Activated T-cell treated with anti-CD3 and anti-CD28 coated beads, Interleukin-2, amount 50 U/mL, for 1 hour (primary cell): ENCODE results near the gene BCL6.
A peak's percentile ranks its signal among the peaks of the same experiment; 100 is the strongest.

ENCODE experiments used
- DNase-seq: peaks from one replicate; pipeline ENCODE4 v3.0.0-alpha.2; 2020

Gene BCL6

GRCh38 chr3:187738331-187739093 lies 6.8 kb downstream of the BCL6 start:
- DNase-seq = peak; percentile 64

DNA sequence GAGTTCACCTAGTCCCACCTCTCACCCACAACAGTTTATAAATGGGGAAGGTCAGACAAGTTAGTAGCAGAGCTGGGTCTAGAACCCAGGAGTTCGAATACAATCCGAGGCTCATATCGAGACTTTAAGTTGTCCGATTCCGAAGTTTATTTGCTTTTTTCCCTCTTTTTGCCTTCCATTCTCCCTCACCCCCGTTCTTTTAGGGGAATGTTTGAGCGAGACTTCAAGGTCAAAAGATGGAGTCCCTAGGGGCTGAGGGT lies 7.3 kb downstream of the BCL6 start:
- DNase-seq = no peak

DNA sequence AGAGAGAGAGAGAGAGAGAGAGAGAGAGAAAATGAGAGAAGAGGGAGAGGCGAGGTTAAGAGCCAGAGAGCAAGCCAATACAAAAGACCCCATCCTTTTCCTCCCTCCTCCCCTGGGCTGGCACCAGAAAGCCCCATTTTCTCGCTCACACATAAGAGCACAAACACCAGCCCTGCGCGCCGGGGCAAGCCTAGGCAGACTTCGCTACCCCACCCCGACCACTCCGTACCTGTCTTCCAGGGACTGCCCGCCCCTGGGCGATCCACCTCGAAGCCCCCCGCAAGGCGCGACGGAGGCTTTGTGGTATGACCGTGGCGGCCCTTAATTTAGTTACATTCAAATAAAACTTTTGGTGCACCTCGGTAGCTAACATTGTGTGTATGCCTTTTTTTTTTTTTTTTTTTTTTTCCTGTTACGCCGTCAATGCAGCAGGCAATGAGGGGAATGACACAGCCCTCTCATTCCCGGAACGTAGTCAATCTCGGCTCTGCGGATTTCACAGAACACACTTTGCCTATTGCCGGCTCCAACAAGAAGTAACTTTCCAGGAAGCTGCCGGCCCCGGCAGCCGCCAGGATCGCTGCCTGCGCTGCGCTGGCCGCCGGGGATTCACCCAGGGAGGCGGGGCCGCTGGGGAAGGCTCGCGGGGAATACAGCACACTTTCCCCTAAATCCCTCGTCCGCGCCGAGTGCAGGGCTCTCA lies 7.7 kb downstream of the BCL6 start:
- peak; percentile 67 for DNase-seq

DNA sequence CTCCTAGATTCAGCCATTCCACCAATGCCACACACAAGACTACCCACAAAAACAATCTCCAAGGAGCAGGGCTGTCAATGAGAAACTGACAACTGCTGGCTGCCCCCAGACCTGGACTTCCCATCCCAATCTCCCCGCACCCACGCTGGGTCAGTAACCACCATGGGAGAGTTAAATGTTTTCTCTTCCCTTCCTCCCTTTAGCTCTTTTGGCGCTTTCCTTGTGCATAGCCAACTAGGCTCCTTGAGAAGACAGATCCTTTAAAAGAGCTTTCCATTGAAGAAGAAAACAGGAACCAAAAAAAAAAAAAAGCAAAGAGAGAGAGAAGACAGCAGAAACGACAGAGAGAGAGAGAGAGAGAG lies 8.3 kb downstream of the BCL6 start:
- no peak for DNase-seq

DNA sequence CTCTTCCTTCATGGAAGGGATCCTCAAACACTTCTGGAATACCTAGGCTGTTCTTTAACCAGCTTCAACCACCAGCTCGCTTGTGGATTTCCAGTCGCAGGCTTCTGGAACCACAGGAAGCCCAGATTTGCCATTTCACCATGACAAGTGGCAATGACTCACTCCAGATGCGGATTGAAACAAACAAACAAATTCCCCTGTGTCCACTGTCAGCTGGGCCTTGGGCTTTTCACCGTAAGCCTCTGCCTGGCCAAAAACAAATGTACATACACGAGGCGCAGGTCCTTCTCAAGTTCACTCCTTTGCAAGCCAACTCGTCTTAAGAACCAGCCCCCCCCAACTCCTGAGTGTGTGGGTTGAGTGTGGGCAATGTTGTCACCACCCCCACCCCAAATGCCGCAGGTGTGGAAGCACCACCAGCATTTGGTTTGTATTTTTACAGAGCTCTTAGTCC lies 8.8 kb downstream of the BCL6 start:
- DNase-seq = no peak

DNA sequence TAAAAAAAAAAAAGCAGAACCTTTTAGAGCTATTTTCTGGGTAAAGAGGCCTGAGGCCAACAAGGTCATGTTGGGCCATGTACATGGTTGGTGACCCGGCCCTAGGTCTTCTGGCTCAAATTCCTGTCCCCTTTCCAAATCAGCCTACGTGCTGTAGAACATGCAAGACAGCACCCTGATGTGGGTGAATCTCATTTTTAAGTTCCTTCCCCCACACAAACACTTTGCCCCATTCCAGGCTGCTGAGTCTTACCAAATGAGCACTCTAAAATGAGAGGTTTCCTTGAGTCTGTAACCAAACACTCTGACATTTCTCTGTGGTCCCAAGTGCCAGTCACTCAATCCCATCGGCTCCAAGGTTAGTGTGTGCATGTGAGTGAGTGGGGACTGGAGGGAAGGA lies 9.4 kb downstream of the BCL6 start:
- no peak for DNase-seq

DNA sequence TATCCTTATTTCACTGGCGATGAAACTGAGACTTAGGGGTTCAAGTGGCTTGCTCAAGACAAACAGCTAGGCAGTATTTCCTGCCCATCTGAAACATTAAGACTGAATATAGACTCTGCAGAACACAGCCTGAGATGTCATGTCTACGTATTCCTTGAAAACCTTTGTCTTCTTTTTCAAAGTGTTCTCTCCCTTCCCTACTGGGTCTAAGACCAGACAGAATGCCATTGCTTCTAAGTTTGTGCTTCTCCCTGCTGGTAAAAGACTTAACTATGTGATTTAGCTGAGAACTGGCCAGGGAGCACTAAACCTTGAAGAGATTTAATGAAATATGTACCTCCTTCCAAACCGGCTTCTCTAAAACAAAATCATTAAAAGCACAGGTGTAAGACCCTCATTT lies 9.9 kb downstream of the BCL6 start:
- no peak for DNase-seq

DNA sequence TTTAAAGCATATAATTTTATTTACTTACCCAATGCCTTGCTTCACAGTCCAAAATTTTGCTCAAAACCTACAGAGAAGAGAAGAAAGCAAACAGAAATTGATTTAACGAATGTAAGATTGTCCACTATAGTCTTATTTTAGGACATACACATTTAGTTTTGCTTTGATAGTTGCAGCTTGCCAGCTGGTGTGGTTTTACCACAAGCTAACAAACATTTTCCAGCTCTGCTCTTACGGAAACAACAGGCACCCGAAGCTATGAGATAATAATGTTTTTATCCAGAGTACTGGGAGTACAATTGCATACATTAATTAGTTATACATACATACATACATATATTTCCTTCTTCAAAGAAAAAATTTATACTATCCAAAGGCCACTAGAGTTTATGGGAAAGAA lies 10.4 kb downstream of the BCL6 start:
- no peak for DNase-seq

DNA sequence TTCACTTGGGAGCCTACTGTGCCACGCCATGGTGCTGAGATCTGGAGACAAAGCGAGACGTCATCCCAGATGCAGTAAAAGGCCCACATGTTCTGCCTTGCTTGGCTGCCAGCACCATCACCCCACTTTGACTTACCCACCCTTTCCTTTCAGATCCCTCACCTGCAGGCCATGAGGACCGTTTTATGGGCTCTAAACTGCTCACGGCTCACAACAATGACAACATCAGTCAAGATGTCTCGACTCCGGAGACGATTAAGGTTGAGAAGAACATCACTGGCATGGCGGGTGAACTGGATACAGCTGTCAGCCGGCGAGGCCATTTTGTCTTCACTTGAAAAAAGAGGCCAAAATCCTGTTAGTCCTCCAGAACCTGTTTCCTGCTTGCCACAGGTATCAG lies 11.9 kb downstream of the BCL6 start:
- no peak for DNase-seq

GRCh38 chr3:187729598-187729997 lies 15.7 kb downstream of the BCL6 start:
- no peak for DNase-seq

DNA sequence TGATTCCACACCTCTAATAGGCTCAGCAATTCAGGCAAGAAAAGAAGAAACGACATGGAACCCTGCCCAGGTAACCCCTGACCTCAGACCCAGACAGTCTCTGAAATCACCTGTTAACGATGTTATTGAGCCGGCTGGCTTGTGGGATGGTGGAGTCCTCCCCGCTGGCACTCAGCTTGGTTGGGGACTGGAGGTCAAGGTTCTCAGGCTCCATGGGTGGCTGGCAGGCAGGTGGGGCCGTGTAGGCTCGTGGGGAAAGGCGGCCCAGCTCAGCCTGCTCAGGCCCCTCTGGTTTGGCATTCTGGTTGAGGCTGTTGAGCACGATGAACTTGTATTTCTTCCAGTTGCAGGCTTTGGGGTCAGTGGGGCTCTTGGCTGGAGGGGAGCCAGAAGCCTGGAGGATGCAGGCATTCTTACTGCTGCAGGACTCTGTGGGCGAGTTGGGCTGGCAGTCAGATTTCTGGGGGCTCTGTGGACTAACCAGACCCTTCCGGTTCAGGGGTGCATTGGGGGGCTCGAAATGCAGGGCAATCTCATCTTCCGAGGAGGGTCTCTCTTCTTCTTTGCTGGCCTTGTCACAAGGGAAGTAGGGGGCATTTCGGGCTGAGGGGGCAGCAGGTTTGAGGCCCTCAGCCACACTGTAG lies 16.2 kb downstream of the BCL6 start:
- no peak for DNase-seq

DNA sequence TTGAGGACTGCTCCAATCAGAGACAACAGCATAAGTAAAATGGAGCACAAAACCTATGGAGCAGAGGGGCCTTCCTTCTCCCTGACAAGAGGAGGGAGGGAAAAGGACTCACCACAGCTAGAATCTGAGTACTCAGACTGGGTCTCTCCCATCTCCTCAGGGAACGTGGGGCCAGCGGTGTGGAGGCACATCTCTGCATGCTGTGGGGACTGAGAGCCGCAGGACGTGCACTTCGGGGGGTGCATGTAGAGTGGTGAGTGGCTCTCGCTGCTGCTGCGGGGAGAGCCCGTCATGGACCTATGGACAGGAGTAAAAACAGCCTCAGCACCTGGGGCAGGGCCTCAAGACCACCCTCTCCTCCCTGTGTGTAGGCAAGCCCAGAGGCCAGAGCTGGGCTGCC lies 17.0 kb downstream of the BCL6 start:
- DNase-seq = no peak

- no peak for DNase-seq
These were observed 18.7 kb downstream of the BCL6 start for GRCh38 chr3:187726564-187726963.

DNA sequence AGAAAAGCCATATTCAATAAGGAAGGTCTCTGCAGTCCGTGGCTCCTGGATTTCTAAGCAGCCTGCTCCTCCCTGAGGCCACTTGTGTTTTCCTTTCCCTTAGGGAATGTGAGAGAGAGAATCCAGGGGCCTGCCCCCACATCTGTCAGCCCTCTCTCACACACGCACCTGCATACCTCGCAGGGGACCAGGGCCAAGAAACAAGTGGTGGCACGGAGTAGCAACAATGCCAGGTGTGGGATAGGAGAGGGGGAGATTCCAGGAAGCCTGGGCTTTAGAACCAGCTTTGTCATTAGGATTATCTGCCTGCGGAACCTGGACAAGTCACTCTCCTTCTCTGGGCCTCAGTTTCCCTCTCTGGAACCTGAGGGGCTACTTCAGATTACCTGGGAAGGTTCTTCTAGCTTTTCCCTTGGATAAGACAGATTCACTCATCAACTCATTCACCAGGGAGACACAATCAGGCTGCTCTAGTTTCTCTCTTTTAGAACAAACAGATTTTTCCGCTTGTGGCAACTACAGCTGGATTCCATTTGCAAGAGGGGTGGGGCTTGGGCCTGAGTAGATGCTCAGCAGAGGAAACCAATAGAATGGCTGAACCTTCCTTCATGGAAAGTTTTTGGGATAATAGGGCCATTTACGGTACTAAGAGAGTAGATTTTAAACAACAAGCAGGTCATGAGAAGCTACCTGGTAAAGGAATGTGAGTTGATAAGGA lies 19.5 kb downstream of the BCL6 start:
- no peak for DNase-seq

DNA sequence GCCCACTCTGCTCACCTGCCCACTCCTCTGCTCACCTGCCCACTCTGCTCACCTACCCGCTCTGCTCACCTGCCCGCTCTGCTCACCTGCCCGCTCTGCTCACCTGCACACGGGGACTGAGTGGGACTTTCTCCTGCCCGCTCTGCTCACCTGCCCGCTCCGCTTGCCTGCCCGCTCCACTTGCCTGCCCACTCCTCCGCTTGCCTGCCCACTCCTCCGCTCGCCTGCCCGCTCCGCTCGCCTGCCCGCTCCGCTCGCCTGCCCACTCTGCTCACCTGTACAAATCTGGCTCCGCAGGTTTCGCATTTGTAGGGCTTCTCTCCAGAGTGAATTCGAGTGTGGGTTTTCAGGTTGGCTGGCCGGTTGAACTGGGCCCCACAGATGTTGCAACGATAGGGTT lies 20.0 kb downstream of the BCL6 start:
- DNase-seq = no peak

- DNase-seq = no peak
These were observed 23.1 kb downstream of the BCL6 start for GRCh38 chr3:187722206-187722612.

DNA sequence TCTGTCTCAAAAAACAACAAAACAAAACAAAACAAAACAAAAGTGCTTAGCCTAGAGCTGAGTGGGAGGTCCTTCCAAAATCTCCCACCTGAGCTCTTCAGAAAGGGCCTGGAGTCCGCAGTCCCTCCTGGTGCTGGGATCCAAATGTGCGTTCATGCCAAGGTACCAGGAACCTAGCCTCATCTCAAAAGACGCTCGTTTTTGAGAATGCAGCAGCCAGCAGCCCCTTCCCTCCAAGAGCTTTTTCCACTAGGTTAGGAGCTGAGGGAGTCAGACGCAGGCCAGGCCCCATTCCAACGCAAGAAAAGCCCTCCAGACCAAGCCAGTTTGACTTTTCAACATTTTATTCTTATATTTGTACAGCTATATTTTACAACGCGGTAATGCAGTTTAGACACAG lies 24.2 kb downstream of the BCL6 start:
- no peak for DNase-seq

- no peak for DNase-seq
These were observed 25.0 kb downstream of the BCL6 start for GRCh38 chr3:187720337-187720670.

DNA sequence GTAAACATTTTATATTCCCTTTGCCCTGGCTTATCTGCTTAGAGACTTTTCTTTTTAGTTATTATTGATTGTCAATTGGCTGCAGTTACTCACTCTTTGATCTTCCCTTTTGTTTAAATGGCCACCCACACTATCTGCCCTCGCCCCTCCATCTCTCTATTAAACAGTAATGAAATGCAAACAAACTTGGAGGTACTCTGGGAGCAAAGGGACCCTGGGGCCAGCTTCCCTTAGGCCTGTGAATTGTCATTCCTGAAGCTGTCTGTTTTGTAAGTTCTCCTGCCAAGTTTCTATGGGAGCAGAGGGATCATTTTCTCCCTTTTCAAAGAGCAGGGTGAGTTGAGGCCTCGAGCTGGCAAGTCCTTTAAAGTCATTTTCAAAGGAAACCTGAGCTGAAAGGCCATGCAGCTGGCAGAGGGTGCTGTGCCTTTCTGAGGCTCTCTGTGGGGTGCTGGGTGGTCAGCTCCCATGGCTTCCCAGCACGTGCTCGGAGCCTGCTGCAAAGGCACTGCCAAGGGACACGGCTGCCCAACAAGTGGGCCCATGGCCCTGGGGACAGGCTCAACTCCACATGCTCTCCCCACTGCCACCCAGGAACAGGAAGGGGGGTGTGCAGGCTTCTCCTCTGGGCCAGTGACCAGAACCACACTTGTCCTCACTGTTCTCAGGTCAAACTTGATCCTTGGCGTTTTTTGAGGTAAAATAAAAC lies 25.5 kb downstream of the BCL6 start:
- DNase-seq = no peak

DNA sequence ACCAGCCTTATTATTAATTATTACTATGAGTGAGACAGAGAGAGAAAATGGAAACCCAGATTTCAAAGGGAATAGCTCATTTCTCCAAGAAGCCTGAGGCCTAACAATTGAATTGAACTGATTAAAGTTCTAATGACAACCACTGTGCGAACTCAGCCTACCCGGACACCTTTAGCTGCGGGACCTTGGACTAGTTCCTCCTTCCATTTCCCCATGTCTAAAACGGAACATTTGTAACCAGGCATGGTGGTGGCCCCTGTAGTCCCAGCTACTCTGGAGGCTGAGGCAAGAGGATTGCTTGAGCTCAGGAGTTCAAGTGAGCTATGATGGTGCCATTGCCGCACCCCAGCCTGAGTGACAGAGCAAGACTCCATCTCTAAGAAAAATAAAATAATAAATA lies 26.5 kb downstream of the BCL6 start:
- DNase-seq = no peak

GRCh38 chr3:187717572-187717971 lies 27.7 kb downstream of the BCL6 start:
- no peak for DNase-seq

DNA sequence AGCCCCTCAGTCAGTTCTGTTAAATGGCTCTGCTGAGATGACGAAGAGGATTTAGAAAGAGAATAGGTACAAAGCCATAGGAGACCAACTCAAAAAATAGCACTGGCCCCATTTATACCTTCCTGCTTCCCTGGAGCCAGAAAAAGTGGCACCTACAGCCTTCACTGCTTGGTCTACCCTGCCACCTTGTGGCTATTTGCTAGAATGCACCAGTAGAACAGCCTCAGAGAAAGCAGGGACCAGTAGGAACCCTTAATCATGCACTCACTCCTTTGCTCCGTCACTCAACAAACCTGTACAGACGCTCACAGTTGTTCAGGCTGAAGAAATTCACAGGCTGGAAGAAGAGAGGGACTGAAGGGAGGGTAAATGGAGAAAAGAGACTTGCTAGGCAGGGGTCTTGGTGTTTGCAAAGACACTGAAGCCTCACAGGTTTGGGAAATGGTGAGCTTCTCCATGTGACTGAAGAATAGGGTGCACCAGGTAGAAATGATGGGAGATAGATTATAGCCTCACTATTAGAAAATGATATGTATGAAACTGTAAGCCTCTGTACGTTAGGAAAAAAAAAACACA lies 30.8 kb downstream of the BCL6 start:
- DNase-seq = peak; percentile 66

GRCh38 chr3:187713504-187713903 lies 31.8 kb downstream of the BCL6 start:
- DNase-seq = no peak
